H1 (cell line): ENCODE results near the gene MPZ. TPM values are rescaled to one million over a fixed set of nuclear protein-coding genes. Genes with fewer than 3 reads are reported as not detected.

Source experiments
- CTCF ChIP-seq, 3 experiments: IDR thresholded peaks; 1 replicate in 2 of 3; 2 replicates in 1 of 3; pipeline versions ENCODE4 v1.5.1 to v1.6.1; 2011; ENCODE audit warnings: low read length in 3 of 3, mild to moderate bottlenecking in 3 of 3, inconsistent platforms in 2 of 3, low read depth in 1 of 3, moderate library complexity in 1 of 3; ENCODE audit not compliant: insufficient read depth in 1 of 3; ENCODE audit errors: control extremely low read depth in 1 of 3
- MAX ChIP-seq: IDR thresholded peaks from 2 replicates; pipeline ENCODE4 v1.6.1; 2012; ENCODE audit warnings: inconsistent platforms
- polyA plus RNA-seq, 7 experiments: library from polyadenylated mRNA; depleted of rRNA in 3 of 7; stranded (reverse) in 5 of 7; unstranded in 2 of 7; fragments of >200 nt in 5 of 7; fragments of 200-250 nt in 2 of 7; gene quantifications; 1 replicate in 5 of 7; 2 replicates in 1 of 7; 4 replicates in 1 of 7; pipeline versions ENCODE4 v1.2.1 to v1.2.3, GENCODE V29; 2011 to 2013; ENCODE audit warnings: missing spikeins in 2 of 7, mixed read lengths in 2 of 7
- total RNA-seq: library from RNA; stranded (reverse); fragmentation: NEBNext Ultra II Directional; extraction: Animal tissue kit (Norgen Biotek cat#: 25700); gene quantifications from 2 replicates; pipeline ENCODE4 v1.2.1, GENCODE V29; 2021

The MPZ gene
- total and polyA plus RNA-seq, 2 of the 8 experiments (the other 6 are each of a cell fraction or from before 2014, with no cell fraction given): 4.1 to 5.1 TPM

- TF ChIP-seq MAX: no peak
- TF ChIP-seq CTCF (IDR thresholded peaks at IDR 0.05; ENCODE audit: control extremely low read depth in 1 of 3, insufficient read depth in 1 of 3, low read depth in 1 of 3, low read length in 3 of 3): peak; percentile 26 to 53 (median 38)
These were observed 4.6 kb upstream of the MPZ start, which contains the start of gene SDHC (continued) for GRCh38 chr1:161314201-161314981.
